Measurements from ENCODE around the gene AP1S3.
"Not testable (repeated sequence)": the region's sequence is repeated elsewhere in the genome, so short reads cannot be mapped to it uniquely, and the experiment has no call there.

AP1S3 gene

GRCh38 chr2:223797037-223797436 is 40.3 kb downstream of the AP1S3 start:
- Mint-ChIP-seq H3K9me3 (peaks cover 6% of the 10 kb centered on the region), H3K36me3 (ENCODE audit: low read depth) (peaks cover 4% of the 10 kb centered on the region), H3K27ac (peak overlapping the region; percentile 9 to 39 (median 14)), H3K4me1 (peaks cover 3% of the 10 kb centered on the region), H3K4me3 (no peak overlapping the region), H3K27me3 (ENCODE audit: low read depth) (no peaks in the 10 kb centered on the region)
- no peak for TF ChIP-seq CTCF (IDR thresholded peaks at IDR 0.05; ENCODE audit: unreplicated experiment in 3 of 3)

GRCh38 chr2:223789423-223789822 is 48.0 kb downstream of the AP1S3 start:
- Mint-ChIP-seq H3K36me3 (ENCODE audit: low read depth) (peaks cover 4% of the 10 kb centered on the region), H3K4me3 (no peak overlapping the region), H3K9me3 (peaks cover 19% of the 10 kb centered on the region), H3K4me1 (no peaks in the 10 kb centered on the region), H3K27me3 (ENCODE audit: low read depth) (no peaks in the 10 kb centered on the region), H3K27ac (no peak overlapping the region)
- TF ChIP-seq CTCF (IDR thresholded peaks at IDR 0.05; ENCODE audit: unreplicated experiment in 3 of 3): no peak

- Mint-ChIP-seq H3K4me3 (no peak overlapping the region), H3K27me3 (ENCODE audit: low read depth) (no peaks in the 10 kb centered on the region), H3K9me3 (peaks cover 19% of the 10 kb centered on the region), H3K36me3 (ENCODE audit: low read depth) (peaks cover 1% of the 10 kb centered on the region), H3K27ac (no peak overlapping the region), H3K4me1 (no peaks in the 10 kb centered on the region)
- no peak for TF ChIP-seq CTCF (IDR thresholded peaks at IDR 0.05; ENCODE audit: unreplicated experiment in 3 of 3)
These were observed 48.6 kb downstream of the AP1S3 start for GRCh38 chr2:223788826-223789225.

GRCh38 chr2:223788106-223788505 is 49.3 kb downstream of the AP1S3 start:
- not testable (repeated sequence) for H3K4me1 Mint-ChIP-seq; H3K27me3 Mint-ChIP-seq (ENCODE audit: low read depth); H3K27ac Mint-ChIP-seq; H3K4me3 Mint-ChIP-seq; H3K36me3 Mint-ChIP-seq (ENCODE audit: low read depth)
- H3K9me3 Mint-ChIP-seq: peaks cover 19% of the 10 kb centered on the region

DNA sequence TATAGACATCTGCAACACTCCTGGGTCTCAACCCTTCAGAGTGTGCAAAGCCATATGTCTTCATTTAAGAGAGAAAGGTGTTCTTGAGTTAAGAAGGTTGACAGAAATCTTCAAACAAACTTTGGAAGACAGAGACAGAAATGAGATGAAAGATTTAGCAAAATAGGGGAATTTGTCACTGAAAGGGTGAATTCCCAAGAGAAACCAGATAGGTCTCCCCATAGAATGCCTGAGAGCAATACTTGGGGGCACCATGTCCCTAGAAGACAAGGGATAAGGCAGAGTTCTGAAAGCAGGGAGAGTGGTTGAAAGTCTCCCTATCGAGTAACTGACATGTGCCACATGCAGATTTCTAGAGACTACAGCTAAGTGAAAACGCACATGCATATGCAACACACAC is 50.0 kb downstream of the AP1S3 start:
- Mint-ChIP-seq H3K27me3 (ENCODE audit: low read depth) (no peaks in the 10 kb centered on the region), H3K4me3 (no peak overlapping the region), H3K36me3 (ENCODE audit: low read depth) (no peaks in the 10 kb centered on the region), H3K27ac (no peak overlapping the region), H3K9me3 (peaks cover 13% of the 10 kb centered on the region), H3K4me1 (no peaks in the 10 kb centered on the region)
- TF ChIP-seq CTCF (IDR thresholded peaks at IDR 0.05; ENCODE audit: unreplicated experiment in 3 of 3): no peak

- no peak overlapping the region for H3K4me3 Mint-ChIP-seq
- peaks cover 13% of the 10 kb centered on the region for H3K9me3 Mint-ChIP-seq
These were observed 50.4 kb downstream of the AP1S3 start for GRCh38 chr2:223786943-223787342.

More at GRCh38 chr2:223786943-223787342, 50.4 kb downstream of the AP1S3 start:
- no peak for TF ChIP-seq CTCF (IDR thresholded peaks at IDR 0.05; ENCODE audit: unreplicated experiment in 3 of 3)
- H3K36me3 Mint-ChIP-seq (ENCODE audit: low read depth): no peaks in the 10 kb centered on the region
- no peaks in the 10 kb centered on the region for H3K27me3 Mint-ChIP-seq (ENCODE audit: low read depth)
- H3K27ac Mint-ChIP-seq: no peak overlapping the region
- H3K4me1 Mint-ChIP-seq: no peaks in the 10 kb centered on the region
